DOHH2 (cell line): Measurements from ENCODE around the gene TTC39B.
"Not testable (repeated sequence)": the region's sequence is repeated elsewhere in the genome, so short reads cannot be mapped to it uniquely, and the experiment has no call there.

Experiments
- H3F3A ChIP-seq: fragments of 200-600 bp; sonication (generic), shearing (Covaris generic); 2 replicates; pipeline ENCODE4 v1.6.0; 2016; ENCODE audit warnings: antibody characterized with exemption, mild to moderate bottlenecking; ENCODE audit not compliant: control insufficient read depth, insufficient read depth
- H3K27ac ChIP-seq: fragments of 200-600 bp; sonication (generic); 2 replicates; pipeline ENCODE4 v1.5.1; 2014; ENCODE audit warnings: low read depth, mild to moderate bottlenecking, low read length, moderate library complexity
- H3K27me3 ChIP-seq: fragments of 200-600 bp; sonication (generic); 2 replicates; pipeline ENCODE4 v1.6.1; 2014; ENCODE audit warnings: mild to moderate bottlenecking, low read length, mixed read lengths; ENCODE audit not compliant: control insufficient read depth
- H3K36me3 ChIP-seq: fragments of 200-600 bp; sonication (generic); 2 replicates; pipeline ENCODE4 v1.6.1; 2014; ENCODE audit warnings: mild to moderate bottlenecking, low read length, moderate library complexity, mixed read lengths; ENCODE audit not compliant: control insufficient read depth
- H3K4me1 ChIP-seq: fragments of 200-600 bp; sonication (generic); 2 replicates; pipeline ENCODE4 v1.6.1; 2014; ENCODE audit warnings: mild to moderate bottlenecking, low read length, mixed read lengths; ENCODE audit not compliant: control insufficient read depth
- H3K4me2 ChIP-seq: fragments of 200-600 bp; sonication (generic); 2 replicates; pipeline ENCODE4 v1.6.0; 2014; ENCODE audit warnings: mild to moderate bottlenecking, low read length, moderate library complexity
- H3K4me3 ChIP-seq: fragments of 200-600 bp; sonication (generic); 2 replicates; pipeline ENCODE4 v1.5.1; 2014; ENCODE audit warnings: mild to moderate bottlenecking, low read length, mixed read lengths
- H3K79me2 ChIP-seq: fragments of 200-600 bp; sonication (generic); 2 replicates; pipeline ENCODE4 v1.6.1; 2014; ENCODE audit warnings: mild to moderate bottlenecking, low read length, mixed read lengths; ENCODE audit not compliant: control insufficient read depth
- H3K9me2 ChIP-seq: fragments of 200-600 bp; sonication (generic); replicated peaks from 2 replicates; pipeline ENCODE4 v1.6.1; 2014; ENCODE audit warnings: mild to moderate bottlenecking, low read length, mixed read lengths; ENCODE audit not compliant: control insufficient read depth
- H3K9me3 ChIP-seq: fragments of 200-600 bp; sonication (generic); 2 replicates; pipeline ENCODE4 v1.6.1; 2014; ENCODE audit warnings: antibody characterized with exemption, low read length, mixed read lengths; ENCODE audit not compliant: control insufficient read depth, insufficient read depth
- H4K20me1 ChIP-seq: fragments of 200-600 bp; sonication (generic); 2 replicates; pipeline ENCODE4 v1.6.0; 2014; ENCODE audit warnings: low read depth, mild to moderate bottlenecking, antibody characterized with exemption, low read length, moderate library complexity; ENCODE audit not compliant: control insufficient read depth, insufficient read depth
- EZH2phosphoT487 ChIP-seq: fragments of 200-600 bp; sonication (generic); IDR thresholded peaks from 2 replicates; pipeline ENCODE4 v1.6.1; 2017; ENCODE audit warnings: borderline replicate concordance, mild to moderate bottlenecking, antibody characterized with exemption, low read length, moderate library complexity, mixed read lengths
- TF ChIP-seq, protein P1 (sequence below): fragments of 200-600 bp; sonication (generic); IDR thresholded peaks from one replicate; pipeline ENCODE4 v1.5.1; 2014; ENCODE audit warnings: antibody characterized with exemption, mild to moderate bottlenecking, low read depth, low read length; ENCODE audit not compliant: poor library complexity, severe bottlenecking

The TTC39B gene

GRCh38 chr9:15329539-15330109 is 22.6 kb upstream of the TTC39B start:
- no peaks in the 10 kb centered on the region for H4K20me1 ChIP-seq
- H3K4me3 ChIP-seq = no peak overlapping the region
- H3K36me3 ChIP-seq = no peaks in the 10 kb centered on the region
- H3K27me3 ChIP-seq = peaks cover 3% of the 10 kb centered on the region; the same call in 1 of the 2 replicates
- H3F3A ChIP-seq = no peaks in the 10 kb centered on the region
- no peaks in the 10 kb centered on the region for H3K9me3 ChIP-seq
- TF ChIP-seq, protein P1, sequence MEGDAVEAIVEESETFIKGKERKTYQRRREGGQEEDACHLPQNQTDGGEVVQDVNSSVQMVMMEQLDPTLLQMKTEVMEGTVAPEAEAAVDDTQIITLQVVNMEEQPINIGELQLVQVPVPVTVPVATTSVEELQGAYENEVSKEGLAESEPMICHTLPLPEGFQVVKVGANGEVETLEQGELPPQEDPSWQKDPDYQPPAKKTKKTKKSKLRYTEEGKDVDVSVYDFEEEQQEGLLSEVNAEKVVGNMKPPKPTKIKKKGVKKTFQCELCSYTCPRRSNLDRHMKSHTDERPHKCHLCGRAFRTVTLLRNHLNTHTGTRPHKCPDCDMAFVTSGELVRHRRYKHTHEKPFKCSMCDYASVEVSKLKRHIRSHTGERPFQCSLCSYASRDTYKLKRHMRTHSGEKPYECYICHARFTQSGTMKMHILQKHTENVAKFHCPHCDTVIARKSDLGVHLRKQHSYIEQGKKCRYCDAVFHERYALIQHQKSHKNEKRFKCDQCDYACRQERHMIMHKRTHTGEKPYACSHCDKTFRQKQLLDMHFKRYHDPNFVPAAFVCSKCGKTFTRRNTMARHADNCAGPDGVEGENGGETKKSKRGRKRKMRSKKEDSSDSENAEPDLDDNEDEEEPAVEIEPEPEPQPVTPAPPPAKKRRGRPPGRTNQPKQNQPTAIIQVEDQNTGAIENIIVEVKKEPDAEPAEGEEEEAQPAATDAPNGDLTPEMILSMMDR = no peak
- no peak for TF ChIP-seq EZH2phosphoT487
- H3K27ac ChIP-seq = no peak overlapping the region
- H3K4me1 ChIP-seq = no peaks in the 10 kb centered on the region
- no peaks in the 10 kb centered on the region for H3K79me2 ChIP-seq
- no peaks in the 10 kb centered on the region for H3K9me2 ChIP-seq
- no peak overlapping the region for H3K4me2 ChIP-seq

- no peaks in the 10 kb centered on the region for H3K36me3 ChIP-seq
- no peak overlapping the region for H3K4me2 ChIP-seq
- H3K9me2 ChIP-seq = no peaks in the 10 kb centered on the region
- H3K4me3 ChIP-seq = no peak overlapping the region
- H4K20me1 ChIP-seq = no peaks in the 10 kb centered on the region
- no peaks in the 10 kb centered on the region for H3K79me2 ChIP-seq
- H3K27me3 ChIP-seq = peaks cover 3% of the 10 kb centered on the region; the same call in 1 of the 2 replicates
- no peak overlapping the region for H3K27ac ChIP-seq
- H3K9me3 ChIP-seq = no peaks in the 10 kb centered on the region
- no peaks in the 10 kb centered on the region for H3K4me1 ChIP-seq
- H3F3A ChIP-seq = no peaks in the 10 kb centered on the region
- no peak for TF ChIP-seq EZH2phosphoT487
- TF ChIP-seq, protein P1 = no peak
Measured at GRCh38 chr9:15328946-15329345, 21.9 kb upstream of the TTC39B start.

- not testable (repeated sequence) for H3K27ac ChIP-seq, H3K9me2 ChIP-seq, H3K9me3 ChIP-seq, H3K4me2 ChIP-seq, H3K79me2 ChIP-seq, H3K4me3 ChIP-seq, H3K27me3 ChIP-seq, H3K4me1 ChIP-seq, H3F3A ChIP-seq, H4K20me1 ChIP-seq, H3K36me3 ChIP-seq
Measured at GRCh38 chr9:15322695-15323094, 15.7 kb upstream of the TTC39B start.

DNA sequence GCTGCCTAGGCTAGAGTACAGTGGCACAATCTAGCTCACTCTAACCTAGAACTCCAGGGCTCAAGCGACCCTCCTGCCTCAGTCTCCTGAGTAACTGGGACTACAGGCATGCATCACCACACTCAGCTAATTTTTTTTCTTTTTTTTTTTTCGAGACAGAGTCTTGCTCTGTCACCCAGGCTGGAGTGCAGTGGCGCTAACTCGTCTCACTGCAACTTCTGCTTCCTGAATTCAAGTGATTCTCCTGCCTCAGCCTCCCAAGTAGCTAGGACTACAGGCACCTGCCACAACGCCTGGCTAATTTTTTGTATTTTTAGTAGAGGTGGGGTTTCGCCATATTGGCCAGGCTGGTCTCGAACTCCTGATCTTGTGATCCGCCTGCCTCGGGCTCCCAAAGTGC is 12.6 kb upstream of the TTC39B start:
- H3K9me3 ChIP-seq, H3K9me2 ChIP-seq, H3F3A ChIP-seq, H4K20me1 ChIP-seq, H3K27ac ChIP-seq, H3K4me2 ChIP-seq, H3K4me1 ChIP-seq, H3K79me2 ChIP-seq, H3K27me3 ChIP-seq, H3K4me3 ChIP-seq, H3K36me3 ChIP-seq: not testable (repeated sequence)
